Measurements from ENCODE around the gene MSI2. TPM values are rescaled to one million over a fixed set of nuclear protein-coding genes. Genes with fewer than 3 reads are reported as not detected.
A peak's percentile ranks its signal among the peaks of the same experiment; 100 is the strongest.

Gene MSI2
- total RNA-seq, 1 donor from 2014 or later, result 90.7 TPM

GRCh38 chr17:57597531-57598453 lies 341.5 kb downstream of the MSI2 start:
- intact Hi-C loops (cut with micrococcal nuclease), result loop anchor here (10.0 kb wide), 1 partner anchor 237 kb away; no protein-coding TSS in a partner anchor
- DNase-seq (peak; percentile 71), ATAC-seq (peak; percentile 72)

- ATAC-seq (no peak), DNase-seq (no peak)
- intact Hi-C loops (cut with micrococcal nuclease), result loop anchor here (10.0 kb wide), 1 partner anchor 235 kb away; no protein-coding TSS in a partner anchor
Measured at GRCh38 chr17:57599271-57600045, 343.1 kb downstream of the MSI2 start.

- ATAC-seq, result no peak
- DNase-seq, result no peak
- intact Hi-C loops (cut with micrococcal nuclease), result no loop called here
Measured at GRCh38 chr17:57600074-57600473, 343.8 kb downstream of the MSI2 start.

DNA sequence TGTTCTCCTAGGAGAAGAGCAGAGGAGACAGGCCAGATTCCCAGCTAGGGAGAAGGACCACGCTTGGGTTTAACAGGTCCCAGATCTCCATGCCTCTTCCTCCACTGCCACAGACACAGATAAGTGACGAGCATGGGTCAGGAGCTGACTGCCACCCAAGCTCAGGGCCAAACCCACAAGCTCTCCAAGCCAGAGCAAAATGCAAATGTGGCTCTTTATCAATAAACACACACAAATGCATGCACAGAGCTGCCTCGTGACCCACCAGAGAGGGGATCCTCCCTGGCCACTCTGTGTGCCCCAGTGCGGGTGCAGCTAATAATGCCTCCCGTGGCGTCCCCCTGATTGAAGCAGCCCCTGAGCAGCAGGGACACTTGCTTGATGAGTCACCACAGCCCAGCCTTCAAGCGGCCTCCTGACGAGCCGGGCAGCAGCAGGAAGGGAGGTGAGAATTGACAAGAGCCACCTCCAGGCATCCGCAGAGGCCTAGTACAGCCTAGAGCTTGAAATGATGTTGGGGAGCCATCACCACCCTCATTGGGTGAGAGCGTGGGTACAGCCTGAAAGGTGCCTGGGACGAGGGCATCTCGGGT lies 344.9 kb downstream of the MSI2 start:
- intact Hi-C loops (cut with micrococcal nuclease), result no loop called here
- DNase-seq (no peak), ATAC-seq (peak; percentile 8)

- ATAC-seq, result no peak
- intact Hi-C loops (cut with micrococcal nuclease), result no loop called here
- no peak for DNase-seq
Measured at GRCh38 chr17:57602896-57603295, 346.6 kb downstream of the MSI2 start.

GRCh38 chr17:57603546-57603945 lies 347.2 kb downstream of the MSI2 start:
- no peak for DNase-seq
- intact Hi-C loops (cut with micrococcal nuclease), result no loop called here
- no peak for ATAC-seq

GRCh38 chr17:57603978-57604377 lies 347.7 kb downstream of the MSI2 start:
- DNase-seq, result no peak

GRCh38 chr17:57604771-57605674 lies 348.7 kb downstream of the MSI2 start:
- intact Hi-C loops (cut with micrococcal nuclease), result no loop called here
- ATAC-seq, result peak; percentile 87
- peak; percentile 62 for DNase-seq

More at GRCh38 chr17:57603978-57604377, 347.7 kb downstream of the MSI2 start:
- intact Hi-C loops (cut with micrococcal nuclease), result no loop called here
- no peak for ATAC-seq

- no peak for ATAC-seq
- intact Hi-C loops (cut with micrococcal nuclease), result no loop called here
Measured at GRCh38 chr17:57605675-57606105, 349.4 kb downstream of the MSI2 start.

DNA sequence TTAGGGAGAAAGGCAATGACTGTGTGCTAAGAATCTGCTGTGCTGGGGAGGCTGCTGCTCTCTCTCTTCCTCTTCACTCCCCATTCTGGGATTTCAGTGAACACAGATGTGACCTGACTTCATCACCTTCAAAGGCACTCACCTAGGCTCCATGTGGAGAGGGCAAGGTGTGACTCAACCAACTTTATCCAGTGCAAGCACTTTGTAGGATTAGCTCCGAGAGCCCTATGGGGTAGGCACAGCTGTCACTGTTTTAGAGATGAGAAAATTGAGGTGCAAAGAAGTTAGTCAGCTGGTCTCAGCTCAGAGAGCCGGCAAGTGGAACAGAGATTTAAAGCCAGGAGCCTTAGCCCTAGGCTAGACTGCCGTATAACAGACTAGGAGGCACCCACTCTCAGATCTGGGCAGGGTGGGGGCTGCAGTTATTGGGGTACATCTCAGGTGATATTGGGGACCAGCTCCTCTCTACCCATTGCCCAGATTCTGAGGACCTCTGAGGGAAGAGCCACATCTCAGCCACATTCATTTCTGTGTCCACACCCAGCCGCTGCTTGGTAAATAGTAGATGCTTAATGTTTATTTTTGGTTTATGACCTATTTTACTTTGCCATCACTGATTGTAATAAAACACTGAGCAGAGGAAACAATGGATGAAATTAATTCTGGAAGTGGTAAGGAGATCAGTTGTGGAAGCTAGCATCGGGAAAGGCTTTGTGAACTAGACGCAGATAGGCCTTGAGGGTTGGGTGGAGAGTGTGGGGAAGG lies 350.0 kb downstream of the MSI2 start:
- no peak for ATAC-seq
- DNase-seq, result no peak
- intact Hi-C loops (cut with micrococcal nuclease), result no loop called here

More at GRCh38 chr17:57605675-57606105, 349.4 kb downstream of the MSI2 start:
- no peak for DNase-seq

DNA sequence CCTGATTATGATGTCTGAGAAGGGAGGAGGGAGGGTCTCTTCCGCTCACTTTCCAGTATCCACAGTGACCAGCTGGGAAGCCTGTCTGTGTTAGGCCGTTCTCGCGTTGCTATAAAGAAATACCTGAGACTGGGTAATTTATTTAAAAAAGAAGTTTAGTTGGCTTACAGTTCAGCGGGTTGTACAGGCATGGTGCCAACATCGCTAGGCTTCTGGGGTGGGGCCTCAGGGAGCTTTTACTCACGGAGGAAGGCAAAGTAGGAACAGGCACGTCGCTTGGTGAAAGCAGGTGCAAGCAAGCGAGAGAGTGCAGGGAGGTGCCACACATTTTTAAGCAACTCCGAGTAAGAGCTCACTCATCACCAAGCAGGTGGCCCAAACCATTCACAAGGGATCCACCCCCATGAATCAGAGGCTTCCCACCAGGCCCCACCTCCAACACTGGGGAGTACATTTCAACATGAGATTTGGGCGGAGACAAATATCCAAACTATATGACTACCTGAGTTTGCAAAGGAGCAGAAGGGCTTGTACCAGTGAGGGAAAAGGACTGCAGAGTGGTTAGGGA lies 351.3 kb downstream of the MSI2 start:
- intact Hi-C loops (cut with micrococcal nuclease), result no loop called here
- no peak for ATAC-seq
- DNase-seq, result no peak

GRCh38 chr17:57608369-57609124 lies 352.2 kb downstream of the MSI2 start:
- ATAC-seq (no peak), DNase-seq (no peak)
- intact Hi-C loops (cut with micrococcal nuclease), result no loop called here

DNA sequence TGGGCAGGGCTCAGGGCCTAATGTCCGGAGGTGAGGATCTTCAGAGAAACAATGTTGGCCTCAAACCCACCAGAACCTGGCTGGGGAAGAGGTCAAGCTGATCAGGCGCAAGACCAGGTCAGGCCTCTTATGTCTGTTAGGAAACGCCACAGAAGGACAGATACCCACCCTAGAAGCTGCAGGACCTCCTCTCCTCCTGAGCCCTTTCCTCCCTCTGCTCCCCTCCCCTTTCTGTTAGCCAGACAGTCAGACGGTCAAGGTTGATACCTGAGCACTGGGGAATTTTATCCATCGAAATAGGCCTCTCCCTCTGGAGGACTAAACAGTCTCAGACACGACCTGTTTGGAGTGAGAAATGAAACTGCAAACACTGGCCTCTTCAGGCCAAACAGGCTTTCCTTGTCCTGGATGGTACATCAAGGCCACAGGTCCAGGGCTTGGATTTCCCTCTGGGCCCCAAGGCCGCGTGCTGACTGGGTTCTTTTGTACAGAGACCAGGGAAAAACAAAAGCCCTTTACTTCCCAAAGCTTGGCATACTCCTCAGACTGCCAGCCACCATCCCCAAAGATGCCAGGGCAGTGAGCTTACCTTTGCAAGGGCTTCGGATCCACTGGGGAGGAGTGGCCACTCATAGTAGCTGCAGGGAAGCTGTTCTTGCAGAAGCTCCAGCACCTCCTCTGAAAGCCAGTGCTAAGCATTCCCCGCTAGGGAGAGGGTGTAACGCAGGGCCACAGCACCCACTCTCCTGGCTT lies 353.0 kb downstream of the MSI2 start:
- intact Hi-C loops (cut with micrococcal nuclease), result no loop called here
- DNase-seq, result no peak
- no peak for ATAC-seq

GRCh38 chr17:57609878-57610270 lies 353.6 kb downstream of the MSI2 start:
- intact Hi-C loops (cut with micrococcal nuclease), result no loop called here
- ATAC-seq (no peak), DNase-seq (no peak)

DNA sequence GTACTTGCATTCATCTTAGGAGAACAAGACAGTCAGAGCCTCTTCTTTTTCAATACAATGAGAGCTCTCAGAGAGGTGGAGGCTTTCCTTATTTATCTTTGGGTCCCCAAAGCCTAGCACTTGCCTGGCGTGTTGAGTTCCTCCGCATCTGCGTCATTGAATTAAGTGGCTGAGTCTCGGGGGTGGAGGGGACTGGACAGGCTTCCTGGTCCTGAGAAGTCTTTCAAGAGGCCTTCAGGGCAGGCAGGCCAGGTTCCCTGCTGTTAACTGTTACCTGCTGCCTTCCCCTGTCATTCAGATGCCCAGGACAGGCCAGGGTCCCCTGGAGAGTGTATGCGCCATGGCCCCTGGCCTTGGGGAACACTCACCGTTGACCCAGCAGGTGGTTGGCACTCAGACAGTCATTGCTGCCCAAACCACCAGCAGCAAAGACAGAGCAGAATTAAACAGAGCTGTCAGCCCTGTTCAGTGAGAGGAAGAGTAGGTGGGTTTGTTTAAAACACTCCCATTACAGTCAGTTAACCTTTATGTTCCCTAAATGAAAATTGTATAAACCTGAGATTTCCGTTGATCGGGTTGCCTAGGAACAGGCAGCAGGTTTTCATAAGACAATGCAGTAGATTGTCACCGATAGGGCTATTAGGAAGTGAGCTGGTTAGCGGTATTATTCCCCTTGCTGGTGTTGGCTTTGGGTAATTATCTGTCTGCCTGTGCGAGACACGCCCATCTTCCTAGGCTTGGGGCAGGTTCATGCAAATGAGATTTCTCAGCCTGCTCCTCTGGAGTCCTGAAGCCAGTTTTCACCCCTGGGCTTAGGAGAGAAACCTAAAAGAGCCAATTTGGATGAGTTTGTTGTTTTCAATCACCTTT lies 356.1 kb downstream of the MSI2 start:
- intact Hi-C loops (cut with micrococcal nuclease), result no loop called here
- ATAC-seq, result no peak
- no peak for DNase-seq
